BJ (cell line): ENCODE measurements around the gene ALX4. TPM values are rescaled to one million over a fixed set of nuclear protein-coding genes. Genes with fewer than 3 reads are reported as not detected.
A peak's percentile ranks its signal among the peaks of the same experiment; 100 is the strongest.

Experiments used
- CTCF ChIA-PET: fragments of 350-600 bp; formaldehyde crosslinking; extraction: SDS; loops from one replicate; lab custom pipeline; 2021; ENCODE audit warnings: antibody characterized with exemption, inconsistent platforms; lab: Yijun Ruan, JAX
- POLR2A ChIA-PET: fragments of 300-600 bp; sonication (Branson Sonifier 250); formaldehyde crosslinking; extraction: SDS; loops from one replicate; lab custom pipeline; 2021; ENCODE audit warnings: antibody characterized with exemption; lab: Charles Lee
- DNase-seq: peaks from one replicate; pipeline ENCODE4 v3.0.0-alpha.2; 2011; ENCODE audit warnings: low read depth
- H3K27me3 ChIP-seq: 2 replicates; pipeline ENCODE4 v1.6.0; 2011; ENCODE audit warnings: low read length; ENCODE audit not compliant: control insufficient read depth, insufficient read depth
- H3K36me3 ChIP-seq: 2 replicates; pipeline ENCODE4 v1.5.1; 2011; ENCODE audit warnings: low read length; ENCODE audit not compliant: control insufficient read depth, insufficient read depth
- H3K4me3 ChIP-seq: 2 replicates; pipeline ENCODE4 v1.5.1; 2011; ENCODE audit warnings: low read depth, mild to moderate bottlenecking, control low read depth, low read length
- polyA plus RNA-seq: library from polyadenylated mRNA; depleted of rRNA; stranded (reverse); fragments of >200 nt; gene quantifications from 2 replicates; pipeline ENCODE4 v1.2.3, GENCODE V29; 2011
- TF ChIP-seq, protein P1 (sequence below): IDR thresholded peaks from 2 replicates; pipeline ENCODE4 v1.5.1; 2011; ENCODE audit warnings: low read depth, mild to moderate bottlenecking, control low read depth, inconsistent platforms, low read length, moderate library complexity; ENCODE audit not compliant: insufficient read depth

Gene ALX4
- polyA plus RNA-seq, 1 experiment, result 2.2 TPM

GRCh38 chr11:44258839-44259420 lies 51.0 kb downstream of the ALX4 start:
- no peak overlapping the region for H3K4me3 ChIP-seq
- ChIA-PET CTCF (interaction anchor here (1.1 to 3.2 kb wide), 9 partner anchors 9 to 125 kb away, joined by 3 to 37 read pairs (median 5); no protein-coding TSS in a partner anchor), POLR2A (no interaction called here)
- DNase-seq, result no peak
- no peaks in the 10 kb centered on the region for H3K27me3 ChIP-seq
- no peaks in the 10 kb centered on the region; the same call in 1 of the 2 replicates for H3K36me3 ChIP-seq
- TF ChIP-seq, protein P1, sequence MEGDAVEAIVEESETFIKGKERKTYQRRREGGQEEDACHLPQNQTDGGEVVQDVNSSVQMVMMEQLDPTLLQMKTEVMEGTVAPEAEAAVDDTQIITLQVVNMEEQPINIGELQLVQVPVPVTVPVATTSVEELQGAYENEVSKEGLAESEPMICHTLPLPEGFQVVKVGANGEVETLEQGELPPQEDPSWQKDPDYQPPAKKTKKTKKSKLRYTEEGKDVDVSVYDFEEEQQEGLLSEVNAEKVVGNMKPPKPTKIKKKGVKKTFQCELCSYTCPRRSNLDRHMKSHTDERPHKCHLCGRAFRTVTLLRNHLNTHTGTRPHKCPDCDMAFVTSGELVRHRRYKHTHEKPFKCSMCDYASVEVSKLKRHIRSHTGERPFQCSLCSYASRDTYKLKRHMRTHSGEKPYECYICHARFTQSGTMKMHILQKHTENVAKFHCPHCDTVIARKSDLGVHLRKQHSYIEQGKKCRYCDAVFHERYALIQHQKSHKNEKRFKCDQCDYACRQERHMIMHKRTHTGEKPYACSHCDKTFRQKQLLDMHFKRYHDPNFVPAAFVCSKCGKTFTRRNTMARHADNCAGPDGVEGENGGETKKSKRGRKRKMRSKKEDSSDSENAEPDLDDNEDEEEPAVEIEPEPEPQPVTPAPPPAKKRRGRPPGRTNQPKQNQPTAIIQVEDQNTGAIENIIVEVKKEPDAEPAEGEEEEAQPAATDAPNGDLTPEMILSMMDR, result no peak

- POLR2A ChIA-PET, result interaction anchor here (0.6 kb wide), 1 partner anchor 102 kb away, joined by 4 read pairs; no protein-coding TSS in a partner anchor
- TF ChIP-seq, protein P1, result peak; percentile 12; the same call in 1 of the 2 replicates
- peak; percentile 51 for DNase-seq
- Histone ChIP-seq H3K27me3 (no peaks in the 10 kb centered on the region), H3K36me3 (no peaks in the 10 kb centered on the region), H3K4me3 (no peak overlapping the region)
- CTCF ChIA-PET, result interaction anchor here (0.5 to 3.2 kb wide), 14 partner anchors 8 to 148 kb away, joined by 3 to 37 read pairs (median 4); no protein-coding TSS in a partner anchor
These were observed 51.8 kb downstream of the ALX4 start for GRCh38 chr11:44258190-44258489.

DNA sequence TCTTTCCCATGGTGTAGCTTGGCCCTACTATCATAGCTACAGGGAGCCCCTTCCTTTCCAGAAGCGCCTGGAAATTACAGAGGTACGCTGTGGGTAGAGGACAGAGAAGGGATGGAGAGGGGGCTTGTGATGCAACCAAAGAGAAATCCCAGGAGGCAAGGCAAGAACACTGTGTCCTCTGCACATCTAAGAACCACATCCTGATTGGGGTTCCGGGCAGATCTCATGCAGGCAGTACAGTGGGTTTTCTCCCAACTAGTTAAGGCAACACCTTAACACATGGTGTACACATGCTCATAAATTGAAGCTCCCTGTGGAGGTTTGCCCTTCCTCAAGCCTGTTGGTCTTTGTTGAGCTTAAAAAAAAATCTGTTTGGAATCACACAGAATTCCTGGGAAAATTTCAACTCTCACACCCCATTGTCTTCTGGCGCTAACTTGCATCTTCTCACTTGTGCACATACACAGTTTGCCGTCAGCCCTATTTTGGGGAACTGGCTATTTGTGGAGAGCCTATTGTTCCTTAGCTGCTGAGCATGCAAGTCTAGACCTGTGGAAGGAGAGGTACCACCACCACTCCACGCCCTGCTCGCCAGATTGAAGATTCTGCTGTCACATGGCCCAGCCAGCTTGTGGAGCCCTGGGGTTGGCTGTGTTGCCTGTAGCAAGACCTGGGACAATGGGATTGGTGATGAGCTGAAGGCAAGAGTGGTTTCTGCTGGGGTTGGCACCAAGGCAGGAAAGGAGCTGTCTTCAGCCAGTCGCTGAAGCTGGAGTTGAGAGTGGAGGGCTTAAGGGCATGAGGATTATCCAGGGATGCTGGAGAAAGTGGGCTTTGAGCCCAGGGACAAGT lies 52.4 kb downstream of the ALX4 start:
- ChIA-PET CTCF (interaction anchor here (1.0 to 3.2 kb wide), 14 partner anchors 8 to 147 kb away, joined by 3 to 37 read pairs (median 5); no protein-coding TSS in a partner anchor), POLR2A (interaction anchor here (0.6 kb wide), 1 partner anchor 101 kb away, joined by 4 read pairs; no protein-coding TSS in a partner anchor)
- H3K27me3 ChIP-seq, result no peaks in the 10 kb centered on the region

DNA sequence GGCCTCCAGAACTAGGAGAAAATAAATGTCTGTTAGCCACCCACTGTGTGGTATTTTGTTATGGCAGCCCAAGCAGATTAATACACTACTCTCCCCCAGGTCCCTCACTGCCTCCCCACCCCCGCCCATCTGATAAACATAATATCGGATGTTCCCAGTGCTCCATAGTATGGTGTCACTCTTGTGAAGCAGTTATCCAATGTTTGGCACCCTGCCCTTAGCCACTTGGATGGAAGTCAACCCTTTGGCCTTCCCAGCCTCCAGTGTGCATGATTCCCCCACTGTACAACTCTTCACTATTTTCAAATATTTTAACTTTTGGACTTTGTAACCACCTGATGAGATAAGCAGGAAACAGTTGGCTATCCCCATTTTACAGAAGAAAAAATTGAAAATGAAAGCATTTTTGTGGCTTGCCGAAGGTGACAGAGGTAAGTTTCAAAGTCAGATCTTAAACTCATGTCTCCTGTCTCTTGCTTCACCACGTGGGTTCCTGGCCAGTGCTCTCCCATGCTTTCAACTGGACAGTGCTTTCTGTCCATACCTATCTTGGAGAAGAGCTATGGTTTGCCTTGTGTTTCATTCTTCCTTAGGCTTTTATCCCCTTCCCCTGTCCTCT lies 53.2 kb downstream of the ALX4 start:
- DNase-seq, result no peak
- ChIA-PET POLR2A (no interaction called here), CTCF (interaction anchor here (1.1 to 3.2 kb wide), 3 partner anchors 29 to 140 kb away, joined by 3 to 37 read pairs (median 6); no protein-coding TSS in a partner anchor)

More for the DNA sequence above, 52.4 kb downstream of the ALX4 start:
- Histone ChIP-seq H3K4me3 (no peak overlapping the region), H3K36me3 (no peaks in the 10 kb centered on the region)
- TF ChIP-seq, protein P1, result no peak
- no peak for DNase-seq

More for the DNA sequence above, 53.2 kb downstream of the ALX4 start:
- no peaks in the 10 kb centered on the region for H3K27me3 ChIP-seq
- no peaks in the 10 kb centered on the region for H3K36me3 ChIP-seq
- no peak overlapping the region for H3K4me3 ChIP-seq
- TF ChIP-seq, protein P1, result no peak
